T-helper 2 cell (primary cell): ENCODE results near the gene CYP2C18.
"Not testable (repeated sequence)": the region's sequence is repeated elsewhere in the genome, so short reads cannot be mapped to it uniquely, and the experiment has no call there.

Experiments
- DNase-seq, 5 experiments: peaks; one replicate each; pipeline versions ENCODE4 v3.0.0 to v3.0.0-alpha.2; 2012 to 2022
- total RNA-seq, 2 donors: gene quantifications; one replicate each; lab custom pipeline; 2026; lab: John Stamatoyannopoulos, UW

The CYP2C18 gene
- total RNA-seq: 0 to 0.07 reads per million in 2 donors

DNA sequence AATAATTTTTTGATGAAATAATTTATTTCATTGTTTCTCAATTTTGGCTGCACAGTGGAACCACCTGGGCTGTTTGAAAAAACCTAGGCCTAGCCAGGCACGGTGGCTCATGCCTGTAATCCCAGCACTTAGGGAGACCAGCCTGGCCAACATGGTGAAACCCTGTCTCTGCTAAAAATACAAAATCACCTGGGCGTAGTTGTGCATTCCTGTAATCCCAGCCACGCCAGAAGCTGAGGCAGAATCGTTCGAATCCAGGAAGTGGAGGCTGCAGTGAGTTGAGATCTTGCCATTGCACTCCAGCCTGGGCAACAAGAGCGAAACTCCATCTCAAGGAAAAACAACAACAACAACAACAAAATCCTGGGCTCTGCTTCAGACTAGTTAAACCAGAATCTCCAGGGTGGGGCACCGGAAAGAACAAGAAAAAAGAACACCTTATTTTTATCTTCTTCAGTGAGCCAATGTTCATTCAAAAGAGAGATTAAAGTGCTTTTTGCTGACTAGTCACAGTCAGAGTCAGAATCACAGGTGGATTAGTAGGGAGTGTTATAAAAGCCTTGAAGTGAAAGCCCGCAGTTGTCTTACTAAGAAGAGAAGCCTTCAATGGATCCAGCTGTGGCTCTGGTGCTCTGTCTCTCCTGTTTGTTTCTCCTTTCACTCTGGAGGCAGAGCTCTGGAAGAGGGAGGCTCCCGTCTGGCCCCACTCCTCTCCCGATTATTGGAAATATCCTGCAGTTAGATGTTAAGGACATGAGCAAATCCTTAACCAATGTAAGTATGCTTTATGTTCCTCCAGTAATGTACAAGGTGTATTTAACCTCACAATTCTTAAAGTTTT, at the start of gene CYP2C18:
Gene CYP2C18, plus strand, starts transcription at position 516 of the 841 bp plus-strand sequence. Its CDS starts 91 bp downstream, at position 607.
- DNase-seq: no peak

DNA sequence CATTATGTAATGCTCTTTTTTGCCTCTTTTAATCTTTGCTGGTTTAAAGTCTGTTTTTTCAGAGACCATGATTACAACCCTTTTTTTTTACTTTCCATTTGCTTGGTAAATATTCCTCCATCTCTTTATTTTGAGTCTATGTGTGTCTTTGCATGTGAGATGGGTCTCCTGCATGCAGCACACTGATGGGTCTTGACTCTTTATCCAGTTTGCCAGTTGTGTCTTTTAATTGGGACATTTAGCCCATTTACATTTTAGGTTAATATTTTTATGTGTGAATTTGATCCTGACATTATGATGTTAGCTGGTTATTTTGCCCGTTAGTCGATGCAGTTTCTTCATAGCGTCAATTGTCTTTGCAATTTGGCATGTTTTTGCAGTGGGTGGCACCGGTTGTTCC, 45.4 kb upstream of the CYP2C18 start:
- not testable (repeated sequence) for DNase-seq

DNA sequence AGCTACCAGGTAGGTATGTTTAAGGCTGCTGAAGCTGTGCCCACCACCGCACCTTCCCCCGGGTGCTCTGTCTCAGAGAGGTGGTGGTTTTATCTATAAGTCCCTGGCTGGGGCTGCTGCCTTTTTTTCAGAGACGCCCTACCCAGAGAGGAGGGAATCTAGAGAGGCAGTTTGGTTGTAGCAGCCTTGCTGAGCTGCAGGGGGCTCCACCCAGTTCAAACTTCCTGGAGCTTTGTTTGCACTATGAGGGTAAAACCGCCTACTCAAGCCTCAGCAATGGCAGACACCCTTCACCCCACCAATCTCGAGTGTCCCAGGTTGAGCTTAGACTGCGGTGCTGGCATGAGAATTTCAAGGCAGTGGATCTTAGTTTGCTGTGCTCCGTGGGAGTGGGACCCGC, 43.6 kb upstream of the CYP2C18 start:
- no peak for DNase-seq

DNA sequence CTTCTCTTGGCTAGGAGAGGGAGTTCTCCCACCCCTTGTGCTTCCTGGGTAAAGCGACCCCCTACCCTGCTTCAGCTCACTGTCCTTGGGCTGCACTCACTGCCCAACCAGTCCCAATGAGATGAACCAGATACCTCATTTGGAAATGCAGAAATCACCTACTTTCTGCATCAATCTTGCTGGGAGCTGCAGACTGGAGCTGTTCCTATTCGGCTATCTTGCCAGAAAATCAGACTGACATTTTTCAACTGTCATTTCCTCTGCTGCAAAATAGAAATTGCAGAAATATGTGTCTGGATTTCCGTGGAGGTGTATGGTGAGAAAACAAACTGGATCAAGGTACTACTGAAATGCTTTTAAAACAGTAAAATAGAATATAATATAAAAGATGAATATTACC, 43.0 kb upstream of the CYP2C18 start:
- no peak for DNase-seq

DNA sequence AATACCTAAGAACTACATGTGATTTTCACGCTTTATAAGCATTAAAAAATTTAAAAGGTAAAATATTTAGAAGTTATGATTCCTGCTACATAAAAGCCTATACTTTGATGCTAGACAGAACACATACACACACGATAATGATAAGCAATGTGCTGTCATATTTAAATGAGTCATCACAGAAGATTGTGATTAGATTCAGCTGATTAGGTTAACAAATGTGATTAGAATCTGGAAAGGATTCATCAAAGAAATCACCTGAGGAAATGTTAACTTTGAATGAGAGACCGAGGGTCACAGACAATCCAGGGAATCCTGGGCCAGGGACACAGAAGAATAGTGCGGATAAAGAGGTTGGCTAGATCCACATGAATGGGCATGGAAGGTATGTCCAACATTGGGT, 42.0 kb upstream of the CYP2C18 start:
- no peak for DNase-seq

DNA sequence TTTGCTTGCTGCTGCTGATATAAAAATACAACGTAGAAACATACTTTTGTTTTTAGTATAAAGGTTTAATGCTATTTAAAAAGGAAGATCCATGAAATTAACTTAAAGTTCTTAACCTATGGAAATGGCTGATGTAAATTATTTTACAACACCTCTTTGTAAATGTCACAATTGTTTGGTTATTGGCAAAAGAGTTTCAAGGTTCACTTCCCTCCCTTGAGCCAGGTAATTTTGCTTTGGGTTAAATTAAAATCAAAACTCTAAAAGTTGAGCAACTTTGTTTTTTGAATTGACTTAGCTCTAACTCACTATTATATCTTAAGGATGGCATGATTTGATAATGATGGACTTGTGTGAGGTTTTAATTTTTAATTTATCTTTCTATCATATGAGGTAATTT, 39.2 kb upstream of the CYP2C18 start:
- DNase-seq: no peak

DNA sequence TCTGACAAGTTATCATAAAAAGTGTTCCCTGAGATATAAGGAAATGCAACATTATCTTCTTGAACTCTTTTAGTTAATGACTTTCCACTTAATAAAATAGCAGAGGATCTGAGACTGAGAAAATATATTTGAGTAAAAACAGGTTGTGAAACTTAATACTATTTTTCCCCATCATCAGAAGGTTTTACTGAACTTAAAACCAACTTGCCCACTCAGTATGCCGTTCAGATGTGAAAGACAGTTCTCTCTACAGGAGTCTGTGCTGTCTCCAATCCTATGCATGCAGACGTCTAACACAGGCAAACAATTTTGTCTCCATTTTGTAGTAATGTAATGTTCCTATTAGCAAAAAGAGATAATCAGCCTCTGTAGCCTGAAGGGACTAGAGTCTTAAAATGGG, 38.2 kb upstream of the CYP2C18 start:
- DNase-seq: no peak

DNA sequence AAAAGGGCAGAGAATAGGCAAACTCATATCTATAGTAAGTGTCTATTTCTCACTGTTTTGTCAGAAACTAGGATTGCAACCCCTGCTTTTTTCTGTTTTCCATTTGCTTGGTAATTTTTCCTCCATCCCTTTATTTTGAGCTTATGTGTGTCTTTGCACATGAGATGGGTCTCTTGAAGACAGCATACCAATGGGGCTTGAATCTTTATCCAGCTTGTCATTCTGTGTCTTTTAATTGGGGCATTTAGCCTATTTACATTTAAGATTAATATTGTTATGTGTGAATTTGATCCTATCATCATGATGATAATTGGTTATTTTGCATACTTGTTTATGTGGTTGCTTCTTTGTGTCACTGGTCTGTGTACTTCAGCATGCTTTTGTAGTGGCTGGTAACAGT, 28.3 kb upstream of the CYP2C18 start:
- not testable (repeated sequence) for DNase-seq

DNA sequence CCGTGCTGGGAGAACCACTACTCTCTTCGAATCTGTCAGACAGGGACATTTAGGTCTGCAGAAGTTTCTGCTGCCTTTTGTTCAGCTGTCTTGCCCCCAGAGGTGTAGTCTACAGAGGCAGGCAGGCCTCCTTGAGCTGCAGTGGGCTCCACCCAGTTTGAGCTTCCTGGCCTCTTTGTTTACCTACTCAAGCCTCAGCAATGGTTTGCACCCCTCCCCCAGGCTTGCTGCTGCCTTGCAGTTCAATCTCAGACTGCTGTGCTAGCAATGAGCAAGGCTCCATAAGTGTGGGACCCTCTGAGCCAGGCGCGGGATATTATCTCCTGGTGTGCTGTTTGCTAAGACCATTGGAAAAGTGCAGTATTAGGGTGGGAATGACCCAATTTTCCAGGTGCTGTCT, 20.5 kb upstream of the CYP2C18 start:
- DNase-seq: not testable (repeated sequence)

DNA sequence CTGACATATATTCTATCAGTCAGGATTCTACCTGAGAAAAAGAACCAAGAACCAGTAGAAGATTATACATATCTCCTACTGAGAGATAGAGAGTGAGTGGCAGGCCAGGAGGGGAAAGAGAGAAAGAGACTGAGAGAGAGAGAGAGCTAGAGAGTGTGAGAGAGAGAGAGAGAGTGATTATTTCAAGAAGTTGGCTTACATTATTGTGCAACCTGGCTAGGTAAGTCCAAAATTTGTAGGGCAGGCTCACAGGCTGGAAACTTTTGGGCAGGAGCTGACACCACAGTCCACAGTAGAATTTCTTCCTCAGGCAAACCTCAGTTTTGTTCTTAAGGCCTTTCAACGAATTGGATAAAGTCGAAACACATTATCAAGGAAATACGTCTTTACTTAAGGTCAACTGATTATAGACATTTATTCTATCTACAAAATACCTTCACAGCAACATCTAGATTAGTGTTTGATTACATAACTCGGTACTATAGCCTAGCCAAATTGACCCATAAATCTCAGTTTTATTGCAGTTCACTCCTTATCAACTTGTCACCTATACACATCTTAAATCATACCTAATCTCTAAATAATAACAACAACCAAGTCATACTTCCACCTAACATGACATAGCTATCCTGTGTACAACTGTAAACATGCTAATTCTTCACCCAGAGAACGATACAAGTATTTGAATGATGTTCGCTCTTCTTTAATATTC, 17.0 kb upstream of the CYP2C18 start:
- no peak for DNase-seq

DNA sequence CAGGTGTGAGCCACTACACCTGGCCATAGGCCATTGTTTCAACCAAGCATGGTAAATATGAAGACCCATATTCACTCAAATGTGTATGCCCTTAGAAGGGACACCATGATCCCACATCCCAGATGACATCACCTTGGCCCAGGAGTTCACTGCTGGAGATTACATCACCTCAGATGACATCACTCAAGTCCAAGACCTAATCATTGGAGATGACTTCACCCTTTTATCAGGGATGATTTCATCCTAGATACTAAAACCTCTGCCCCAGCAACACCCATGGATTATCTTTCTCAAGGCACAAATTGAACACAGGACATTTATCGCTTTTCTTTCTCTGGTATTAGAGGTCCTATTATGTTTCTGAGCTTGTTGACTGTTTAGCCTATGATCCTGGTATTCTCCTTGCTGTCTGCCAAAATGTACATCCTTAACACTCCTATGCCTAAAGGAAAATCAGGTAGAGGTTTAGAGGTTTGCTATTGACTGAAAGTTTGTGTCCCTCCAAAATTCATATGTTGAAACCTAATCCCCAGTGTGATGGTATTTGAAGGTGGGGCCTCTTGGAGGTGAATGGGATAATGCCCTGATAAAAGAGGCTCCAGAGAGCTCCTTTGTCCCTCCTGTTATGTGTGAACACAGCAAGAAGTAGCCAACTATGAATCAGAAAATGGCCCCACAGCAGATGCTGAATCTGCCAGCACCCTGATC, 9.8 kb upstream of the CYP2C18 start:
- no peak for DNase-seq

DNA sequence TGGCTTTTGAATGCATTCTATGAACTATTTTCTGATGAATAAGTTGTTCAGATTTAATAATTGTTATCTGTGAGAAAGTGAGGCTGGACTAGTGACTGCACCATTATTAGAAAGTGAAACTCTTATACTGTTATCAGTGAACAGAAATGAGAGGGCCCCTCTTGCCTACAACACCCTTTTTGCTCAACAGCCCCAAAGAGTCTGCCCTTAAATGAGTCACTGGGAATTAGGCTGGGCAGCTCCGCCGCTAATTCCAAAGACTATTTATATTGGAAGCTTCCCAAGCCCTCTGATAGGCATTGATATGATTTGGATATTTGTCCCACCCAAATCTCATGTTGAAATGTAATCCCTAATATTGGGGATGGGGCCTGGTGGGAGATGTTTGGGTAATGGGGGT, 7.0 kb upstream of the CYP2C18 start:
- DNase-seq: no peak

DNA sequence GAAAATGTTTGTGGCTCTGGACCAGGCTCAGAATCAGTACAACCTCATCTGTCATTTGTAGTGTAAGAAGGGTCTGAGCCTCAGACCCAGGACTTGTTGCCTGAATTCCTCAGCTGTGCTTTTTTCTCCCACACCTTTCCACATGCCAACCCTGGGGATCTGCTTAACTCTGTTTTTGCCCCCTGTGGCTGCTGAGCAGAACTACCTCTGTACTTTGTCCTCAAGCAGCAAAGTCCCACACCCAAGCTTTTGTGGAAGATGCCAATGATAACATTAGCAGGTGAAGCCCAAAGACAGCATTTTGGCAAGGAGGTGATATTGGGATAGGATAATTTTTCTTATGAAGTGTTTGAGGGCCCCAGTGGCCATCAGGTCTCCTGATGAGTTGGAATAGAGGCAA, 5.8 kb upstream of the CYP2C18 start:
- no peak for DNase-seq

DNA sequence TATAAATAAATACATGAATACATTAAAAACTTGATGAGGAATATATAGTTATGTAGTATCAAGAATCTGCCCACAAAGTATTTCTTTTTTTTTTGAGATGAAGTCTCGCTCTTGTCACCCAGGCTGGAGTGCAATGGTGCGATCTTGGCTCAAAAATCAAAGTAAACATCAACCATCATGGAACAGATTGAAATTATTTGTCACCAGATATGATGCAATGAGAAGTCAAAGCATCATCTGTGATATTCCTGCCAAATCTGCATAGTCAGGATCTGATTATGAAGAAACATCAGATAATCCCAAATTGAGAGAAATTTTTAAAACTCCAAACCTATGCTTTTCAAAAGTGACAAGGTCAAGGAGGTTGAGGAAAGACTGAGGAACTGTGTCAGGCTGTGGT, 5.1 kb upstream of the CYP2C18 start:
- no peak for DNase-seq

DNA sequence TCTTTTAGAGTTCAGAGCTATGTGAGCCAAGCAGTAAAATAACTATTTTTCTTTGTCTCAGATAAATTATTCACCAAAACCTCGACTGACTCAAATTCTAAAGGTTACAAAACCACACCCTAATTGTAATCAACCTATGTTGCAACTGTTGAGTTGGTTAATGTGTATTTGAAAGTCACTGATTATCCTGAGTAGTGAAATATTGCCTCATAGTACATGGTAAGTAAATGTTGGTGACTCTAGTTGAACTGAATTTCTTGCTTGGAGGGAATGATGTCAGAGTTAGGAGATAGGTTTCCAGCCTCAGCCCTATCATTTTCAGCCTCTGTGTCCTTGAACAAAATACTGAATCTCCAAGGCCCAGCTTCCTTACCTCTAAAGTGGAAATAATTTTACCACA, 3.0 kb upstream of the CYP2C18 start:
- no peak for DNase-seq

DNA sequence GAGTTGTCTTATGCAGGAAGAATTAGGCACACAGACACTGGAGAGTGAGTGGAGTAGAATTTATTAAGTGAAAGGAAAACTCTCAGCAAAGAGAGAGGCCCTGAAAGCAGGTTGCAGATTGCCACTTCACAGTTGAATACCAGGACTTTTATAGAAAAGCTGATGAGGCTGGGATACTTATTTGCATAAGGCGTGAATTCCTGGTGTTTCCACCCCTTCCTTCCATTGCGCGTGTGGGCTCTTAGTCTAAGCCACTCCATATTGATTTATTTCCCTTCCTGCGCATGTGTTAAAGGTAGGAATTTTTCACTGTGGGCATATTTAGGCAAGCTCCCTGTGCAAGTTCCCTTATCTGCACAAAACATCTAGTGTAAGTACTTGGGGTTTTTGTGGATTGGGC, 893 bp upstream of the CYP2C18 start:
- not testable (repeated sequence) for DNase-seq

DNA sequence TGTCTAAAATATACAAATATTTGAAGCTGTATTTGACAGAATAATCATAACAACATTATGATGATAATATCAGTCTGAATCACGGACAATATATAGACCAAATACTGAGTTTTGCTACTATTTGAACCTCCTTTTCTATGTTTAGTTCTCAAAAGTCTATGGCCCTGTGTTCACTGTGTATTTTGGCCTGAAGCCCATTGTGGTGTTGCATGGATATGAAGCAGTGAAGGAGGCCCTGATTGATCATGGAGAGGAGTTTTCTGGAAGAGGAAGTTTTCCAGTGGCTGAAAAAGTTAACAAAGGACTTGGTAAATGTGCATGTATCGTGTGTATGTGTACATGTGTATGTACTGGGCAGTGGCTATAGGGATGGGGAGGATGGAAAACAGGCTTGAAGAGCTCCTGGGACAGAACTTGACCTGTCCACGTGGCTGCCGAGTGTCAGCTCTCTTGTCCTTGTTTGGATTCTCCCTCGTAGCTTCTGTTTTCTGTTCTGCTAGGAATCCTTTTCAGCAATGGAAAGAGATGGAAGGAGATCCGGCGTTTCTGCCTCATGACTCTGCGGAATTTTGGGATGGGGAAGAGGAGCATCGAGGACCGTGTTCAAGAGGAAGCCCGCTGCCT, 4.2 kb downstream of the CYP2C18 start:
- DNase-seq: no peak

DNA sequence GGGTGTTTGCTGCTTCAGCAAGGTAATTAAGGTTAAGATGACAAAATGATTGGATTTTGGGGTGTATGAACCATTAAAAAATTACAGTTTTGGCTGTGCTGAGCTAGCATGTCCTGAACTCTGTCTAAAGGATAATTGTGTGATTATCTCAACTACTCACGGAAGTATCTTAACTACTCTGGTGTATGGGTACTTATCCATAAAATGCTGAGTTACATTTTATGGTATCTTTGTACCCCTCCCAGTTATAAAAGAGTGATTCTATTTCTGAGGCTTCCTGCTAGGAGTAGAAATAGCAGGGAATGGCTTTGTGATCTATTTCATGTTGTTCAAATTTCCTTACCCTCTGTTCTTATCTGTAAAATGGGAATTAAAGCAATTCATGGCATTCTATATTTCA, 22.6 kb downstream of the CYP2C18 start:
- DNase-seq: no peak

DNA sequence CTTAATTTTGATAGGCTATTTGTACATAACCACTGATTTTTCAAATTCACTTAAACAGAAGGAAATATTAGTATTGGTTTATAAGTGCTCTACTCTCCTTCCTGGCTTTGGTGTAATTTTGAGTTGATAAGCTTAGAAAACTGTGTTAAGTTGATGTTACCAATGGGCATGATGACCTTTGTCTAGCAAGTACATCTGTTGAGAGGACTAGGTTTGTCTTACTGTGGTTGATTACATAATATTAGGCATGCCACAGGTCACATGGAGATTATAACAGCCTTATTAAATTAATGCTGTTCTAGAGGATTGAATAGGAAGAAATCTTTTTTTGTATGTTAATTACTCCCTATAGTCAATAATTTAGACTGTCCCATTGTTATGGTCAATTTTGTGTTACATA, 27.0 kb downstream of the CYP2C18 start:
- DNase-seq: no peak

DNA sequence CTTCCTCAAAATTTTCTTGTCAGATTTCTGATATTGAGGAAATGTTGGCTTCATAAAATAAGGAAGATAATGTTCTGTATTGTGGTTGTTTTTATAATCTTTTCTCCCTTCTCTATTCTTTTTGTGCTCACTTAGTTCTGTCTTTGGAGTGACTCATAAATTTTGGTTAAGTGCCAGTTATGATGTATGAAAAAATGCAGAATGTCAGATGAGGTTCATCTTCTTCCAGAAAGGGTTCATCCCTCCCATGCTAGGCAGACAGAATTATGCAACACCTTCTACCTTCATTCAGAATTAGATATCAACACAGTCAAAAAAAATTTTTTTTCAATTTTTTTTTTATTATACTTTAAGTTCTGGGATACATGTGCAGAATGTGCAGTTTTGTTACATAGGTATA, 42.3 kb downstream of the CYP2C18 start:
- no peak for DNase-seq

DNA sequence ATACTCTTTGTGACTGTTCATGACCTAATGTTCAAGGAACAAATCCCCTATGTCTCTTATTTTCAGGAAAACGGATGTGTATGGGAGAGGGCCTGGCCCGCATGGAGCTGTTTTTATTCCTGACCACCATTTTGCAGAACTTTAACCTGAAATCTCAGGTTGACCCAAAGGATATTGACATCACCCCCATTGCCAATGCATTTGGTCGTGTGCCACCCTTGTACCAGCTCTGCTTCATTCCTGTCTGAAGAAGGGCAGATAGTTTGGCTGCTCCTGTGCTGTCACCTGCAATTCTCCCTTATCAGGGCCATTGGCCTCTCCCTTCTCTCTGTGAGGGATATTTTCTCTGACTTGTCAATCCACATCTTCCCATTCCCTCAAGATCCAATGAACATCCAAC, 51.7 kb downstream of the CYP2C18 start:
- DNase-seq: no peak

DNA sequence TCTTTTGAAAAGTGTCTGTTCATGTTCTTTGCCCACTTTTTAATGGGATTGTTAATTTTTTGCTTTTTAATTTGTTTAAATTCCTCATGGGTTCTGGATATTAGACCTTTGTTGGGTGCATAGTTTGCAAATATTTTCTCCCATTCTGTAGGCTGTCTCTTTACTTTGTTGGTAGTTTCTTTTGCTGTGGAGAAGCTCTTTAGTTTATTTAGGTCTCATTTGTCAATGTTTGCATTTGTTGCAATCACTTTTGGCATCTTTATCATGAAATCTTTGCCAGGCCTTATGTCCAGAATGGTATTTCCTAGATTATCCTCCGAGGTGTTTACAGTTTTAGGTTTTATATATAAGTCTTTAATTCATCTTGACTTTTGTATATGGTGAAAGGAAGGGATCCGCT, 55.1 kb downstream of the CYP2C18 start:
- DNase-seq: no peak

DNA sequence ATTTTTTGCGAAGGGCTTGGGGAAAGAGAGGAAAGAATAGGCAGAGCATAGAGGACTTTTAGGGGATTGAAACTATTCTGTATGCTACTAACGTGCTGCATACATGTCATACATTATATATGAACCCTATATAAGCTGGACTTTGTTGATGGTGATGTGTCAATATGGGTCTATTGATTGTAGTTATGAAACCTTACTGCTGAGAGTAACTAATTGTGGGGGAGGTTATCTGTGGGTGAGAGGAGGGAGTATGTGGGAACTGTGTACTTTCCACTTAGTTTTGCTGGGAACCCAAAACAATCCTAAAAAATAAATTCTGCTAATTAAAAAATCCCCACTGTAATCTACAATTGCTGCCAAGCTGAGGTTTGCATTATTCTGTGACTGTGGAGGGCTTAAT, 63.6 kb downstream of the CYP2C18 start:
- DNase-seq: no peak
